ENCODE data around the gene FSCN2. TPM values are rescaled to one million over a fixed set of nuclear protein-coding genes. Genes with fewer than 3 reads are reported as not detected.

The FSCN2 gene
- total RNA-seq, 1 experiment from 2014 or later: 4.3 TPM

DNA sequence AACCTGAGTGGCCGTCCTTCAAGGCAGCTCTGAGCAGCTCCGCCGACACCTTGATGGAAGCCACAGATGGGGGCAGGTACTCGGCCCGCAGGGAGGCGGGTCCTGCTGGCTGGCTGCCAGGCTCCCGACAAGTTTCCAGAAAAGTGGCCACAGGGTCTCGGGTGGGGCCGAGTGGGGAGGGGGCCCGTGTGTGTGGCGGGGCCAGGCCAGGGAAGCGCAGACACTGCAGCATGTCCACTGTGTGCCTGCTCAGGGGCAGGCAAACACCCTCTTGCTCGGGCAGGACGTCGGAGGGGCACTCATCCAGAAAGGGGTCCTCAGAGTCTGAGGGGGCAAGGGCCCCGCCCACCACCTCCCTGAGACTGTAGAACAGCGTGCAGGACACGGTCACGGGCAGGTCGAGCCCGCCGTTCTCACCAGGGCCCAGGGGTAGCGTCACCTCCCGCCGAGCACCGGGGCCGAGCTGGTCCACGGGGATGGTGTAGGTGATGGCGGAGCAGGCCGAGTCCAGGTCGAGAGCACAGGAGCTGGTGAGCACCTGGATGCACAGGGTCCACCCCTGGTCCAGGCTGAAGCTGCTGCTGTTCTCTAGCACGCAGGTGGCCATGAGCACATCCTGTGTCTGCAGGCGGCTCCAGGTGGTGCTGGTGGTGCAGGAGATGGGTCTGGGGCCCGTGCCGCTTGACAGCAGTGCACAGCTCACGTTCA lies 18.9 kb downstream of the FSCN2 start:
- no TSS peak for BruUV-seq (replicated peaks)
- H3K4me3 ChIP-seq: no peak overlapping the region
- POLR2A ChIA-PET (ENCODE audit: unreplicated experiment): no interaction called here
- H2AFZ ChIP-seq: no peak overlapping the region
- no peaks in the 10 kb centered on the region for H3K4me1 ChIP-seq (replicated peaks; ENCODE audit: insufficient read depth)
- no peaks in the 10 kb centered on the region for H3K9me2 ChIP-seq (ENCODE audit: insufficient read depth)
- no peaks in the 10 kb centered on the region for H3K27me3 ChIP-seq (ENCODE audit: insufficient read depth, low read depth)
- no peak overlapping the region for H3K4me2 ChIP-seq
- no peaks in the 10 kb centered on the region for H4K20me1 ChIP-seq (ENCODE audit: insufficient read depth)
- CTCF ChIA-PET: no interaction called here
- no peaks in the 10 kb centered on the region for H3K9me3 ChIP-seq (ENCODE audit: insufficient read depth, low read depth)
- H3K36me3 ChIP-seq (ENCODE audit: low read depth): no peaks in the 10 kb centered on the region
- TF ChIP-seq CTCF (conservative IDR thresholded peaks at IDR 0.05): no peak
- TF ChIP-seq EZH2 (IDR thresholded peaks at IDR 0.05; ENCODE audit: low read depth): no peak
- no peak for DNase-seq
- H3K27ac ChIP-seq: no peak overlapping the region
- intact Hi-C loops (cut with micrococcal nuclease; ENCODE audit: unreplicated experiment): no loop called here
- H3F3A ChIP-seq (ENCODE audit: insufficient read depth, low read depth): no peaks in the 10 kb centered on the region
- H3K79me2 ChIP-seq (ENCODE audit: low read depth): peaks cover 7% of the 10 kb centered on the region; the same call in 1 of the 2 replicates

- Histone ChIP-seq H3K9me3 (ENCODE audit: insufficient read depth, low read depth) (no peaks in the 10 kb centered on the region), H3K36me3 (ENCODE audit: low read depth) (no peaks in the 10 kb centered on the region), H3K4me2 (no peak overlapping the region), H3K27ac (no peak overlapping the region), H3K79me2 (ENCODE audit: low read depth) (peaks cover 7% of the 10 kb centered on the region; the same call in 1 of the 2 replicates), H4K20me1 (ENCODE audit: insufficient read depth) (no peaks in the 10 kb centered on the region), H3K27me3 (ENCODE audit: insufficient read depth, low read depth) (no peaks in the 10 kb centered on the region), H2AFZ (no peak overlapping the region), H3F3A (ENCODE audit: insufficient read depth, low read depth) (no peaks in the 10 kb centered on the region), H3K4me1 (replicated peaks; ENCODE audit: insufficient read depth) (no peaks in the 10 kb centered on the region), H3K4me3 (no peak overlapping the region), H3K9me2 (ENCODE audit: insufficient read depth) (no peaks in the 10 kb centered on the region)
- no TSS peak for BruUV-seq (replicated peaks)
- POLR2A ChIA-PET (ENCODE audit: unreplicated experiment): no interaction called here
- no peak for TF ChIP-seq CTCF (conservative IDR thresholded peaks at IDR 0.05)
- TF ChIP-seq EZH2 (IDR thresholded peaks at IDR 0.05; ENCODE audit: low read depth): no peak
- CTCF ChIA-PET: no interaction called here
- DNase-seq: no peak
- intact Hi-C loops (cut with micrococcal nuclease; ENCODE audit: unreplicated experiment): no loop called here
These were observed 19.4 kb downstream of the FSCN2 start for GRCh38 chr17:81547614-81547982.

- peaks cover 6% of the 10 kb centered on the region for H3K4me1 ChIP-seq (replicated peaks; ENCODE audit: insufficient read depth)
- H4K20me1 ChIP-seq (ENCODE audit: insufficient read depth): no peaks in the 10 kb centered on the region
- POLR2A ChIA-PET (ENCODE audit: unreplicated experiment): interaction anchor here (0.6 to 0.7 kb wide), 2 partner anchors 11 to 184 kb away, joined by 3 to 5 read pairs; no protein-coding TSS in a partner anchor
- H3K27ac ChIP-seq: no peak overlapping the region
- H3F3A ChIP-seq (ENCODE audit: insufficient read depth, low read depth): peaks cover 9% of the 10 kb centered on the region; the same call in 1 of the 2 replicates
- CTCF ChIA-PET: no interaction called here
- no peaks in the 10 kb centered on the region for H3K27me3 ChIP-seq (ENCODE audit: insufficient read depth, low read depth)
- no peaks in the 10 kb centered on the region for H3K9me3 ChIP-seq (ENCODE audit: insufficient read depth, low read depth)
- H2AFZ ChIP-seq: no peak overlapping the region
- no peaks in the 10 kb centered on the region for H3K9me2 ChIP-seq (ENCODE audit: insufficient read depth)
- BruUV-seq (replicated peaks): no TSS peak
- no peaks in the 10 kb centered on the region for H3K36me3 ChIP-seq (ENCODE audit: low read depth)
- intact Hi-C loops (cut with micrococcal nuclease; ENCODE audit: unreplicated experiment): no loop called here
- H3K79me2 ChIP-seq (ENCODE audit: low read depth): peaks cover 7% of the 10 kb centered on the region; the same call in 1 of the 2 replicates
- no peak for DNase-seq
- no peak overlapping the region for H3K4me3 ChIP-seq
- H3K4me2 ChIP-seq: no peak overlapping the region
- TF ChIP-seq CTCF (conservative IDR thresholded peaks at IDR 0.05) (no peak), EZH2 (IDR thresholded peaks at IDR 0.05; ENCODE audit: low read depth) (no peak)
These were observed 20.9 kb downstream of the FSCN2 start for GRCh38 chr17:81549031-81549557.
